Measurements from ENCODE around the gene ABL2. TPM values are rescaled to one million over a fixed set of nuclear protein-coding genes. Genes with fewer than 3 reads are reported as not detected.

ABL2 gene
- total RNA-seq, 2 experiments from 2014 or later: 15.8 to 16.4 TPM

- peaks cover 53% of the 10 kb centered on the region for H3K36me3 ChIP-seq (ENCODE audit: insufficient read depth, low read length)
- ChIA-PET CTCF (no interaction called here), POLR2A (interaction anchor here (1.3 kb wide), 1 partner anchor 8 kb away, joined by 3 read pairs; no protein-coding TSS in a partner anchor)
- Mint-ChIP-seq H3K27me3 (no peaks in the 10 kb centered on the region), H3K27ac (peak overlapping the region; percentile 37), H3K4me3 (no peak overlapping the region), H3K4me1 (ENCODE audit: low read depth) (no peaks in the 10 kb centered on the region), H3K9me3 (no peaks in the 10 kb centered on the region), H3K36me3 (ENCODE audit: low read depth) (peaks cover 69% of the 10 kb centered on the region)
- no peak for TF ChIP-seq CTCF (IDR thresholded peaks at IDR 0.05)
- intact Hi-C loops (cut with DNase I, micrococcal nuclease): no loop called here
- no peak overlapping the region for H3K27ac ChIP-seq (ENCODE audit: low read depth in 1 of 2, low read length in 2 of 2)
- no peaks in the 10 kb centered on the region for H3K9me3 ChIP-seq (ENCODE audit: control insufficient read depth in 1 of 2, insufficient read depth in 1 of 2, low read length in 2 of 2)
- no peaks in the 10 kb centered on the region for H3K27me3 ChIP-seq (ENCODE audit: control insufficient read depth in 1 of 2, insufficient read depth in 2 of 2, low read length in 2 of 2)
- no peak overlapping the region for H3K4me3 ChIP-seq (ENCODE audit: low read length)
- no peak for DNase-seq
- ATAC-seq (ENCODE audit: poor library complexity): no peak
- no peaks in the 10 kb centered on the region for H3K4me1 ChIP-seq (ENCODE audit: insufficient read depth, low read length)
Measured at GRCh38 chr1:179090923-179091322, 138.6 kb downstream of the ABL2 start.

- no peak for TF ChIP-seq CTCF (IDR thresholded peaks at IDR 0.05)
- ChIA-PET POLR2A (no interaction called here), CTCF (no interaction called here)
- no peak for ATAC-seq (ENCODE audit: poor library complexity)
- no peaks in the 10 kb centered on the region for H3K27me3 ChIP-seq (ENCODE audit: control insufficient read depth in 1 of 2, insufficient read depth in 2 of 2, low read length in 2 of 2)
- H3K9me3 ChIP-seq (ENCODE audit: control insufficient read depth in 1 of 2, insufficient read depth in 1 of 2, low read length in 2 of 2): no peaks in the 10 kb centered on the region
- Mint-ChIP-seq H3K27me3 (no peaks in the 10 kb centered on the region), H3K9me3 (no peaks in the 10 kb centered on the region), H3K4me3 (no peak overlapping the region), H3K27ac (peak overlapping the region; percentile 37), H3K4me1 (ENCODE audit: low read depth) (no peaks in the 10 kb centered on the region), H3K36me3 (ENCODE audit: low read depth) (peaks cover 65% of the 10 kb centered on the region)
- H3K27ac ChIP-seq (ENCODE audit: low read depth in 1 of 2, low read length in 2 of 2): no peak overlapping the region
- H3K36me3 ChIP-seq (ENCODE audit: insufficient read depth, low read length): peaks cover 53% of the 10 kb centered on the region
- no peak for DNase-seq
- no peaks in the 10 kb centered on the region for H3K4me1 ChIP-seq (ENCODE audit: insufficient read depth, low read length)
- intact Hi-C loops (cut with DNase I, micrococcal nuclease): no loop called here
- no peak overlapping the region for H3K4me3 ChIP-seq (ENCODE audit: low read length)
Measured at GRCh38 chr1:179090522-179090921, 139.0 kb downstream of the ABL2 start.

GRCh38 chr1:179089827-179090482 is 139.5 kb downstream of the ABL2 start:
- ChIA-PET CTCF (no interaction called here), POLR2A (no interaction called here)
- H3K27ac ChIP-seq (ENCODE audit: low read depth in 1 of 2, low read length in 2 of 2): no peak overlapping the region
- no peak for DNase-seq
- H3K4me1 ChIP-seq (ENCODE audit: insufficient read depth, low read length): no peaks in the 10 kb centered on the region
- Mint-ChIP-seq H3K4me1 (ENCODE audit: low read depth) (no peaks in the 10 kb centered on the region), H3K27me3 (no peaks in the 10 kb centered on the region), H3K27ac (peak overlapping the region; percentile 37), H3K9me3 (no peaks in the 10 kb centered on the region), H3K4me3 (no peak overlapping the region), H3K36me3 (ENCODE audit: low read depth) (peaks cover 59% of the 10 kb centered on the region)
- H3K9me3 ChIP-seq (ENCODE audit: control insufficient read depth in 1 of 2, insufficient read depth in 1 of 2, low read length in 2 of 2): no peaks in the 10 kb centered on the region
- TF ChIP-seq CTCF (IDR thresholded peaks at IDR 0.05): no peak
- H3K27me3 ChIP-seq (ENCODE audit: control insufficient read depth in 1 of 2, insufficient read depth in 2 of 2, low read length in 2 of 2): no peaks in the 10 kb centered on the region
- intact Hi-C loops (cut with DNase I, micrococcal nuclease): no loop called here
- ATAC-seq (ENCODE audit: poor library complexity): no peak
- peaks cover 48% of the 10 kb centered on the region for H3K36me3 ChIP-seq (ENCODE audit: insufficient read depth, low read length)
- no peak overlapping the region for H3K4me3 ChIP-seq (ENCODE audit: low read length)
